Measurements from ENCODE around the gene BOC. TPM values are rescaled to one million over a fixed set of nuclear protein-coding genes. Genes with fewer than 3 reads are reported as not detected.

Gene BOC
- total RNA-seq, 1 donor from 2014 or later = under 0.01 TPM

- DNase-seq = no peak
These were observed 42.3 kb downstream of the BOC start for GRCh38 chr3:113253702-113254101.

- DNase-seq = no peak
These were observed 43.0 kb downstream of the BOC start for GRCh38 chr3:113254171-113254947.

- no peak for DNase-seq
These were observed 43.9 kb downstream of the BOC start for GRCh38 chr3:113255100-113255853.

- no peak for DNase-seq
These were observed 44.7 kb downstream of the BOC start for GRCh38 chr3:113255854-113256615.

- no peak for DNase-seq
These were observed 47.0 kb downstream of the BOC start for GRCh38 chr3:113258361-113258760.

GRCh38 chr3:113259196-113259595 is 47.8 kb downstream of the BOC start:
- DNase-seq = no peak

GRCh38 chr3:113261063-113261625 is 49.8 kb downstream of the BOC start:
- DNase-seq = no peak

GRCh38 chr3:113261626-113262303 is 50.4 kb downstream of the BOC start:
- DNase-seq = no peak

- no peak for DNase-seq
These were observed 50.9 kb downstream of the BOC start for GRCh38 chr3:113262304-113262665.

- DNase-seq = no peak
These were observed 51.7 kb downstream of the BOC start for GRCh38 chr3:113263020-113263419.

GRCh38 chr3:113263778-113264177 is 52.4 kb downstream of the BOC start:
- no peak for DNase-seq

GRCh38 chr3:113264283-113265131 is 53.1 kb downstream of the BOC start:
- no peak for DNase-seq

- no peak for DNase-seq
These were observed 53.9 kb downstream of the BOC start for GRCh38 chr3:113265231-113265630.

- no peak for DNase-seq
These were observed 55.4 kb downstream of the BOC start for GRCh38 chr3:113266738-113267137.

- no peak for DNase-seq
These were observed 57.0 kb downstream of the BOC start for GRCh38 chr3:113268311-113268710.

- DNase-seq = no peak
These were observed 57.6 kb downstream of the BOC start for GRCh38 chr3:113268942-113269341.

- DNase-seq = no peak
These were observed 58.3 kb downstream of the BOC start for GRCh38 chr3:113269661-113270060.

GRCh38 chr3:113270068-113270467 is 58.7 kb downstream of the BOC start:
- DNase-seq = no peak

GRCh38 chr3:113270786-113271185 is 59.4 kb downstream of the BOC start:
- DNase-seq = no peak

- no peak for DNase-seq
These were observed 59.8 kb downstream of the BOC start for GRCh38 chr3:113271189-113271588.

GRCh38 chr3:113271594-113272384 is 60.4 kb downstream of the BOC start:
- DNase-seq = no peak
